Activated gamma-delta T cell (primary cell): ENCODE measurements around the gene GJA9.
"Not testable (repeated sequence)": the region's sequence is repeated elsewhere in the genome, so short reads cannot be mapped to it uniquely, and the experiment has no call there.

Source experiments
- DNase-seq: peaks from one replicate; lab custom pipeline; 2025; lab: John Stamatoyannopoulos, UW
- total RNA-seq, 2 donors: gene quantifications; one replicate each; lab custom pipeline; 2026; lab: John Stamatoyannopoulos, UW

The GJA9 gene
- 0 reads per million in 2 donors for total RNA-seq

- DNase-seq: no peak
Measured at GRCh38 chr1:38881487-38881886, at the start of gene GJA9. Gene GJA9, minus strand, starts transcription at chr1:38881587. Its CDS starts 5,489 bp downstream, at chr1:38876098.

GRCh38 chr1:38929476-38929875, 48.1 kb upstream of the GJA9 start:
- DNase-seq: no peak

GRCh38 chr1:38929054-38929453, 47.7 kb upstream of the GJA9 start:
- no peak for DNase-seq

GRCh38 chr1:38926091-38926490, 44.7 kb upstream of the GJA9 start:
- DNase-seq: no peak

- DNase-seq: no peak
Measured at GRCh38 chr1:38925391-38925790, 44.0 kb upstream of the GJA9 start.

GRCh38 chr1:38923607-38924006, 42.2 kb upstream of the GJA9 start:
- no peak for DNase-seq

- DNase-seq: no peak
Measured at GRCh38 chr1:38919130-38919529, 37.7 kb upstream of the GJA9 start.

GRCh38 chr1:38918568-38918967, 37.2 kb upstream of the GJA9 start:
- no peak for DNase-seq

- DNase-seq: no peak
Measured at GRCh38 chr1:38917772-38918171, 36.4 kb upstream of the GJA9 start.

- DNase-seq: no peak
Measured at GRCh38 chr1:38917337-38917736, 36.0 kb upstream of the GJA9 start.

- no peak for DNase-seq
Measured at GRCh38 chr1:38915352-38915948, 34.1 kb upstream of the GJA9 start.

GRCh38 chr1:38914908-38915307, 33.5 kb upstream of the GJA9 start:
- not testable (repeated sequence) for DNase-seq

- DNase-seq: no peak
Measured at GRCh38 chr1:38908821-38909220, 27.4 kb upstream of the GJA9 start.

GRCh38 chr1:38905985-38906384, 24.6 kb upstream of the GJA9 start:
- no peak for DNase-seq

GRCh38 chr1:38899560-38899959, 18.2 kb upstream of the GJA9 start:
- no peak for DNase-seq

GRCh38 chr1:38898653-38899230, 17.4 kb upstream of the GJA9 start:
- DNase-seq: no peak

- no peak for DNase-seq
Measured at GRCh38 chr1:38896169-38896568, 14.8 kb upstream of the GJA9 start.

- no peak for DNase-seq
Measured at GRCh38 chr1:38892976-38893375, 11.6 kb upstream of the GJA9 start.

- DNase-seq: no peak
Measured at GRCh38 chr1:38891753-38892152, 10.4 kb upstream of the GJA9 start.

GRCh38 chr1:38889589-38889988, 8.2 kb upstream of the GJA9 start:
- no peak for DNase-seq

GRCh38 chr1:38888423-38889333, 7.3 kb upstream of the GJA9 start:
- DNase-seq: no peak

- DNase-seq: no peak
Measured at GRCh38 chr1:38885092-38885491, 3.7 kb upstream of the GJA9 start.

GRCh38 chr1:38875811-38876210, 5.6 kb downstream of the GJA9 start:
- no peak for DNase-seq
